Anterior cingulate cortex (tissue), 58 donors: Measurements from ENCODE around the gene HS3ST1.

ENCODE experiments used
- DNase-seq, 58 donors: peaks; one replicate each; lab custom pipeline; 2025; lab: John Stamatoyannopoulos, UW

Gene HS3ST1

GRCh38 chr4:11428231-11428898 is at the start of gene HS3ST1:
Gene HS3ST1 (minus strand): TSS chr4:11428894. CDS start chr4:11400005, 28,889 bp downstream.
- no peak for DNase-seq

- DNase-seq = no peak
These were observed 47.2 kb upstream of the HS3ST1 start for GRCh38 chr4:11475871-11476270.

GRCh38 chr4:11474146-11474545 is 45.5 kb upstream of the HS3ST1 start:
- DNase-seq = no peak

GRCh38 chr4:11472535-11472934 is 43.8 kb upstream of the HS3ST1 start:
- no peak for DNase-seq

DNA sequence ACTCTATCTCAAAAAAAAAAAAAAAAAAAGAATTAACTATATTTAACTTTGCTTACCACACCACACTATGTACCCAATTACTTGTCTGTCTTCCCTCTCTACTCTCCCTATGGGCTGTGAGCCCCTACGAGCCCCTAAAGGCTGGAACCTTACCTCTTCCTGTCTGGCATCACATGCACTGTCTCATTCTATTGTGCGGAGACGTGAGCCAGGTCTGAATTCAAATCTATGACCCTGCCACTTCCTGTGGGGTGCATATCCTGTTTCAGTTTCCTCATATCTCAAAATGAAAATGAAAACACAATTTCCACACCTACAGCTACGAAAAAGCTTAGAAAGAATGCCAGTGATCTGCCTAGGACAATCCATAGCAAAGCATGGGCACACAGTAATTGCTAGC is 42.9 kb upstream of the HS3ST1 start:
- no peak for DNase-seq

GRCh38 chr4:11471046-11471441 is 42.4 kb upstream of the HS3ST1 start:
- DNase-seq = no peak

DNA sequence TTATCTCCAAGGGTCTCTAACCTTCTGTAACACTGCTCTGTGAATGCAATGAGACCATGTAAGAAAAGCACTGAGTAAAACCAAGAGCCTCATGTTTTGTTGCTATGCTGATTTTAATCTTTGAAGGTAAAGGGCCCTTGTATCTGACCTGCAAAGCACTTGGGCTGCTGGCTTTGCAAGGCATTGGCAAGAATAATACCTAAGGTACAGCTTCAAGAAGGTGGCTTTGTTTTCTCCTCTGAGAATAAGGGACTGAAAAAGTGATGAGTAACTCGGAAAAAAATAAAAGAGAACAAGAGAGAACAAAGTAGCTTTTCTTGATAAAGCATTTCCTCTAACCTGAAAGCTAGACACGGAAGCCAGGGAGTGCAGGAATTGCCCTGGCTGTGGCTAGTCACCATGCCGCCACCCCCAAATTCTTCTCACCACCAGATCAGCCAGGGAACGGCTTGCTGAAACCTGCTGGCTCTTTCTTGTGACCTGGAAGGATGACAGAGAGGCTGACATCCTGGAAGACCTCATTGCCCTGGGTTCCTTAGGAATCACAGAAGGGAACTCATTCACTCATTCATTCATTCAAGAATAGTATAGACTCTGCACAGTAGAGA is 41.8 kb upstream of the HS3ST1 start:
- no peak for DNase-seq

DNA sequence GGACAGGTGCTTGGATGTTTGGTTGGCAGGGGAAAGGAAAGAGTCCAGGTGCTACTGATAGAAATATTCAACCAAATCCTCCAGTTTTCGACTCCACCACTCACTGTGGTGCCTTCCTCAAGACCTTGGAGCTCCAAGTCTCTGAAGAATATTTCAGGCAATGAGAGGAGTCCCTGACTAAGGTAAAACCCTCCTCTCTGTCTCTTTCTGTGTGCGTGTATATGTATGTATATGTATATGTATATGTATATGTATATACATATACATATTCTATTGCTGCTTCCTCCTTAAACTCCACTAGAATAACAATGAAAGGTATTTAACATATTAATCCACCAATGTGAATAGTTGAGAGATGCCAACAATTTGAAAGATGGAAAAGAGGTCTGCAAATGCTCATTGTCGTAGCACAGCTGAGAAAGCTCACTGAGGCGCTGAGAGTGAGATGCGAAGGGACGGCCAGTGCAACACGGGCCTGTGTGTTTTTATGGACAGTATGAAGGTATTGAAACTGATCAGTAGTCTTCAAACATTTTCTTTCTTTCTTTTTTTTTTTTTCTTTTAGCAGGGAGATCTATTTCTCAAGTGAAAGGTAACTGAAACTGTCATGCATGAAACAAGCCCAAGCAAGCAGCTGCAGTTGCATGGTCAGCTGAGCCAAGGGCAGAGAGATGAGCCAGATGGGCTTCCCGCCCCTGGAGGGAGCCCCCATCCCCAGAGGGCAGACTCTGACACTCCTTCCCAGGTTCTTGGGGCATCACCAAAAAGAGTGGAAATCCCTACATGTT is 41.1 kb upstream of the HS3ST1 start:
- DNase-seq = no peak

DNA sequence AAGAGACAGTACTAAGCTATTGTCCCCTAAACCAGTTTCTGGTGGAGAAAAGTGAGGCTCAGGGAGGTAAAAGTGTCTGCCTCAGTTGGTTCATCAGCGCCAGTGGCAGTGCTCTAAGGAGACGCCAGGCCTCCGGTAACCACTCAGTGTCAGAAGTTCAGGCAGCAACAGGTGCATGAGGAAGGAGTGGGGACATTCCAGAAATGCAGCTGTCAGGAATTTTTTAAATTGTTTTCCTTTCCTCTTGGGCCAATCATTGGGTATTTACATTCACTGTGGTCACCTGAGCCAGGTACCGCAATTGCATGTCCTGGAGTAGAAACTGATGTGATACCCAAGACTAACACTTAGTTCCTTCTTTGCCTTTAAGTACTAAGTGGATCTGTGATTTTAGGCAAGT is 40.2 kb upstream of the HS3ST1 start:
- DNase-seq = no peak

- no peak for DNase-seq
These were observed 39.2 kb upstream of the HS3ST1 start for GRCh38 chr4:11467931-11468330.

DNA sequence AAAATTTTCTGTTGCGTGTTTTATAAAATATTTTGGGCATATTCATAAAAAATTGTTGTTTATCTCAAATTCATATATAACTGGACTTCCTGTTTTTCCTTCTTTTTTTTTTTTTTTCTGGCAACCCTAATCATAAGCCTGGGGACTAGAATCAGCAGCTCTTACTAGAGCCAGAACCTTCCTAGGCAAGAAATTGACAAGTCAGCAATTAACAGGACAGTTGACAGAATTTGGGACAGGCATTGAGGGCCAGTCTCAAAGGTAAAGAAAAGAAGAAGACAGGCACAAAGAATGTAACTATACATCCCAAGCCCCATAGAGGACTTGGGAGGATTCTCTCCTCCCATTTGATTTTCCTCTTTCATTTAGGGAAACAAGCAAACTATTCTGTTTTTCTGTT is 35.0 kb upstream of the HS3ST1 start:
- DNase-seq = no peak

GRCh38 chr4:11456401-11456800 is 27.7 kb upstream of the HS3ST1 start:
- no peak for DNase-seq

DNA sequence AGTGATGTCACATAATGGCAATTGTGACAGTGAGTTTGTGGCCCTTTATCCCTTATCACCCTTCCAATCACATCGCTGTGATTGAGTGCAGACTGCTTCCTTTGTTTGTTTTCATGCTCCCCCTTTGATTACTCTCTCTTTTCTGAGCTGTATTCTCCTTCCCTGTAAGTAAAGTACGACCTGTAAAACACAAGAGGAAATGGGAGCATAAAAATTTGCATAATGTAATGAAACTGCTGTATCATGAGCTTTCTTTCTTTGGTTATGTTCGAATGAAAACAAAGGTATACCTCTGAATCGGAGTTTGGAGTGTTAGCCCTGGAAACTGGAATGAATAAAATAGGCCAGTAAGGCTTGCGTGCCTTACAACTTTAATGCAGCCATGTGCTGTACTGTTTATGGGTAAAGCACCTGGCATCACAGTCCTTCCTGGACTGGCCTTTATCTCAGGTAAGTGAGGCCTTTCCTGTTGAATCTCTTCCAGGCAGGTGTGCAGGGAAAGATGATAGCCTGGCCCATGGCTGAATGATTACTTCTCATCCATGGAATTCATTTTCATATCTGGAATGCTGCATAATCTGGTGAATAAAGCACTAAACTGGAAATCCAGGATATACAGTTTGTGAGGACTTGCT is 26.6 kb upstream of the HS3ST1 start:
- DNase-seq = no peak

- no peak for DNase-seq
These were observed 23.0 kb upstream of the HS3ST1 start for GRCh38 chr4:11451716-11452115.

DNA sequence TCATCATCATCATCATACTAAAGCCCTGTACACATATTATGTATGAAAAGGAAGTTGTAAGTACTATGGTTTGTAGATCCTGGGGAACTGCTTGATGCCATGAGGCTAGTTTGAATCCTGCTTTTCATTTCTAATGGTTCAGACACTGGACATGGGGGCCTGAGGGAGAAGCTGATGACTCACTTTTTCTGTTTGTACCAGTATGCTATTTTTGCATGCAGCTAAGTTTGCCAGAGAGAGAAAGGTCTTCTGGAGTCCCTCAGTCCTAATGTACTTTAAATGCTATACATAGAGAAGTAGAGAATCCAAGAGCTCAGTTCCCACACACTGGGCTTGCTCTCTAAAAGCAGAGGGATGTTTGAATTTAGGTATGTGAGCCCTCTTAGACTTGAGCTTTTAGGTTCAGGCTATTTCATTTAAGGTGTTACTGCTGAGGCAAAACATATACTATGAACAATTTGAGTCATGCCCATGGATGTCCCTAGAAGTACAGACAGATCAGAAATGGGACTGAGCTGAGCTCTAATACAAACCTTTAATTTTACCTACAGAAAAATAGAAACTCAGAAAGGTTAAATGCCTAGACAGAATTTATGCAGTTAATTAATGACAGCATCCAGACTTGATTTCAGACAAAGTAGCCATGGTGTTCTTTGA is 17.6 kb upstream of the HS3ST1 start:
- DNase-seq = no peak

- DNase-seq = no peak
These were observed 12.5 kb upstream of the HS3ST1 start for GRCh38 chr4:11441194-11441556.

DNA sequence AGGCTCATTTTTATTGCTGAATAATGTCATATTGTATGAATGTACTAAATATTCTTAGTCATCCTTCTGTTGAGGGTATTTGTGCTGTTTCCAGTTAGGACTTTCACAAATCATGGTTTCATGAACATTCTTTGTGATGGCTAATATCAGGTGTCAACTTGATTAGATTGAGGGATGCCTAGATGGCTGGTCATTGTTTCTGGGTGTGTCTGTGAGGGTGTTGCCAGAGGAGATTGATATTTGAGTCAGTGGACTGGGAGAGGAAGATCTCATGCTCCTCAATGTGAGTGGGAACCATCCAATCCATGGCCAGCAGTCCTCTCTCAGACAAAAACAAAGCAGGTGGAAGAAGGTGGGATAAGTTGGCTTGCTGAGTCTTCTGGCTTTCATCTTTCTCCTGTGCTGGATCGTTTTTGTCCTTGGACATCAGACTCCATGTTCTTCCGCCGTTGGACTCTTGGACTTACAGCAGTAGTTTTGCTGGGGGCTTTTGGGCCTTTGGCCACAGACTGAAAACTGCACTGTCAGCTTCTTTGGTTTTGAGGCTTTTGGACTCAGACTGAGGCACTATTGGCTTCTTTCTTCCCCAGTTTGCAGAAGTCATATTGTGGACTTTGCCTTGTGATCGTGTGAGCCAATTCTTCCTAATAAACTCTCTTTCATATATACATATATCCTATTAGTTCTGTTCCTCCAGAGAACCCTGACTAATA is 11.9 kb upstream of the HS3ST1 start:
- DNase-seq = no peak

GRCh38 chr4:11439836-11440235 is 11.1 kb upstream of the HS3ST1 start:
- DNase-seq = peak in 1 of 58 donors; percentile 38

DNA sequence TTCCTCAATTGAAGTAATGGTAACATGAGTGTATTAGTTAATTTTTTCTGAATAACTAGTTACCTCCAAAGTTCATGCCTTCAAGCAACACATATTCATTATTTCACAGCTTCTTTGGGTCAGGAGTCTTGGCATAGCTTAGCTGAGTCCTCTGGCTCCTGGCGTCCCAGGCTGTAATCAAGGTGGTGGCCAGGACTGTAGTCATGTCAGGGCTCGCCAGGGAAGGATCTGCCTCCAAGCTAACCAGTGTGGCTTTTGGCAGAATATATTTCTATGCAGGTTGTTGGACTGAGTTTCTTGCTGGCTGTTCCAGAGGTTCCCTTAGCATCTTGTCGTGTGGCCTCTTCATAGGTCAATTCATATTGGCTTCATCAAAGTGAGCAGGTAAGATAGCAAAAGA is 10.0 kb upstream of the HS3ST1 start:
- DNase-seq = no peak

- DNase-seq = no peak
These were observed 8.0 kb upstream of the HS3ST1 start for GRCh38 chr4:11436673-11437072.
